Erythroblast (primary cell): ENCODE measurements around the gene C1orf105.

Source experiments
- GATA1 ChIP-seq: IDR thresholded peaks from 2 replicates; pipeline ENCODE4 v1.6.1; 2011; ENCODE audit warnings: low read depth, mild to moderate bottlenecking, control low read depth, low read length, moderate library complexity
- POLR2A ChIP-seq: IDR thresholded peaks from 2 replicates; pipeline ENCODE4 v1.6.1; 2011; ENCODE audit warnings: mild to moderate bottlenecking, low read length

- TF ChIP-seq POLR2A (no peak), GATA1 (no peak)
These were observed 79.2 kb downstream of the C1orf105 start for GRCh38 chr1:172499636-172500141.
